DMS114 treated with DMSO at 0.1 percent for 48 hours (cell line): ENCODE data around the gene TNFSF10.
"Not testable (repeated sequence)": the region's sequence is repeated elsewhere in the genome, so short reads cannot be mapped to it uniquely, and the experiment has no call there.

Source experiments
- DNase-seq: peaks from one replicate; lab custom pipeline; 2025; ENCODE audit not compliant: unreplicated experiment; lab: John Stamatoyannopoulos, UW

Gene TNFSF10

DNA sequence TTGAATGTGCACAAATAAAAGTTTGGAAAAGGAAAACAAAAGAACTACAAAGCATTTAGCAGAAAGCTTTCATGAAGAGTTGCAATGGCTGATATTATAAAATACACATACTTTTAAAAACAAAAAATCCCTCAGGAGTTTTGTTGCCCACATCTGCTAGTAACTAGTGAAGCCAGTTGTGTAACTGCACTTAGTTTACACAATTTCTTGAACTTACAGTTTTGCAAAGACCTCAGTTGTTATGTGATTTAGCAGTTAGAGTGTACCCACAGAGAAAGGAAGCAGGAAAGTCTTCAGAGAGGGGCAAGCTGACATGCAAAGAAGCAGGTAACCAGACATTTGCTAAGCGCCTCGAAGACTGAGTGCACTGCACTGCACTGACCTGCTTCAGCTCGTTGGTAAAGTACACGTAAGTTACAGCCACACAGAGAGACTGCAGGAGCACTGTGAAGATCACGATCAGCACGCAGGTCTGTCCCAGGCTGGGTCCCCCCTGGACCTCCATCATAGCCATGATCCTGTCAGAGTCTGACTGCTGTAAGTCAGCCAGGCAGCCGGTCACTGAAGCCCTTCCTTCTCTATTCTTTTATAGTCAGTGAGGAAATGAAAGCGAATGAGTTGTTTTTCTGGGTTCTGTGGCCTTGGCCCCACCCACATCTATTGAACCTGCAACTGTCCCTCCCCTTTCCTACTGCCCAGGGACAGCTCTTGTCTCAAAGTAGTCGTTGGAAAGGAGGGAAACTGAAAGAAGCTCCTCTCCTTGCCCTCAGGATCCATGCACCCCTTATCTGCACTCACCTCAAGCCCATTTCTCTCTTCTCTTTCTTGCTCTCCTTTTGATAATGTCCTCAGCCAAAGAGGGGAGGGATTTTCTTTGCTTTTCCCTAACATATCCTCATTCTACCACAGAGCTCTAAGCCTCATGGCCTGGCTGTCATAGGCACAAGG is at the start of gene TNFSF10:
Gene TNFSF10 (minus strand): TSS at position 560 of the 948 bp plus-strand sequence. CDS start 46 bp downstream, at position 514.
- DNase-seq: no peak

DNA sequence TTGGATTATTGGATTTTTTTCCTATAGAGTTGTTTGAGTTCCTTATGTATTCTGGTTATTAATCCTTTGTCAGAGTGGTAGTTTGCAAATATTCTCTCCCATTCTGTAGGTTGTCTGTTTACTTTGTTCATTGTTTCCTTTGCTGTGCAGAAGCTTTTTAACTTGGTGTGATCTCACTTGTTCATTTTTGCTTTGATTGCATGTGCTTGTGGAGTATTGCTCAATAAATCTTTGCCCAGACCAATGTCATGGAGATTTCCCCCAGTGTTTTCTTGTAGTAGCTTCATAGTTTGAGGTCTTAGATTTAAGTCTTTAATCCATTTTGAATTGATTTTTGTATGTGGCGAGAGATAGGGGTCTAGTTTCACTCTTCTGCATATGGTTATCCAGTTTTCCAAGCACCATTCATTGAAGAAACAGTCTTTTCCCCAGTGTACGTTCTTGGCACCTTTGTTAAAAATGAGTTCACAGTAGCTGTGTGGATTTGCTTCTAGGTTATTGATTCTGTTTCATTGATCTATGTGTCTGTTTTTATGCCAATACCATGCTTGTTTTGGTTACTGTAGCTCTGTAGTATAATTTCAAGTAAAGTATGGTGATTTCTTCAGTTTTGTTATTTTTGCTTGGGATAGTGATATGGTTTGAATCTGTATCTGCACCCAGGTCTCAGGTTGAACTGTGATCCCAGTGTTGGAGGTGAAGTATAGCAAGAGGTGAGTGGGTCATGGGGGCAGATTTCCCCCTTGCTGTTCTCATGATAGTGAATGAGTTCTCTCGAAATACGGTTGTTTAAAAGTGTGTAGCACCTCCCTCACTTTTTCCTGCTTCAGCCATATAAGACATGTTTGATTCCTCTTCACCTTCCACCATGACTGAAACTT is 46.1 kb upstream of the TNFSF10 start:
- DNase-seq: no peak

DNA sequence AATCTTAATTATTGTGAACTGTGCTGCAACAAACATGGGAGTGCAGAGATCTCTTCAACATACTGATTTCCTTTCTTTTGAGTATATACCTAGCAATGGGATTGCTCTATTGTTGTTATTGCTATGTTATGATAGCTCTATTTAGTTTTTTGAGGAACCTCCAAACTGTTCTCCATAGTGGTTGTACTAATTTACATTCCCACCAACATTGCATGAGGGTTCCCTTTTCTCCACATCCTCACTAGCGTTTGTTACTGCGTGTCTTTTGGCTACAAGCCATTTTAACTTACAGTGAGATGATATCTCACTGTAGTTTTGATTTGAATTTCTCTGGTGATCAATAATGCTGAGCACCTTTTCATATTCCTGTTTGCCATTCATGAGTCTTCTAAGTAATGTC is 45.5 kb upstream of the TNFSF10 start:
- DNase-seq: no peak

DNA sequence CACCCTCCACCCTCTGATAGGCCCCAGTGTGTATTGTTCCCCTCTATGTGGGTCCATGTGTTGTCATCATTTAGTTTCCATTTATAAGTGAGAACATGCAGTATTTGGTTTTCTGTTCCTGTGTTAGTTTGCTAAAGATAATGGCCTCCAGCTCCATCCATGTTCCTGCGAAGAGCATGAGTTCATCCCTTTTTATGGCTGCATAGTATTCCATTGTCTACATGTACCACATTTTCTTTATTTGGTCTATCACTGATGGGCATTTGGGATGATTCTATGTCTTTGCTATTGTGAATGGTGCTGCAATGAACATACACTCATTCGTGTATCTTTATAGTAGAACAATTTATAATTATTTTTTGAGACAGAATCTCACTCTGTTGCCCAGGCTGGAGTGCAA is 43.6 kb upstream of the TNFSF10 start:
- not testable (repeated sequence) for DNase-seq

DNA sequence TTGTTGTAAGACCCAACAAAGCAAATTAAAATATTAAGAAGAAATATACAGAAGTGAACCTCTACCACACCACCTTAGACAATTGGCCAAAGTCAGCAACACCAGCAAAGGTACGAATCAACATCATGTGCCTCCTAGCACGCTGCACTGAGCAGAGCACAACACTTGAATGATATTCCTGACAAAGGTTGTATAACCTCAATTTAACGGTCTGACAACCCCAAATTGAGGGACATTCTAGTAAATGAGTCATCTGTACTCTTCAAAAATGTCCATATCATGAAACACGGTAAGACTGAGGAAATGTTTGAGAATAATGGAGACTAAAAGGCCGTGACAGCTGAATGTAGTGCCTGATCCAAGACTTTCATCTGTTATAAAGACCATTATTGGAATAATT is 41.3 kb upstream of the TNFSF10 start:
- DNase-seq: no peak

DNA sequence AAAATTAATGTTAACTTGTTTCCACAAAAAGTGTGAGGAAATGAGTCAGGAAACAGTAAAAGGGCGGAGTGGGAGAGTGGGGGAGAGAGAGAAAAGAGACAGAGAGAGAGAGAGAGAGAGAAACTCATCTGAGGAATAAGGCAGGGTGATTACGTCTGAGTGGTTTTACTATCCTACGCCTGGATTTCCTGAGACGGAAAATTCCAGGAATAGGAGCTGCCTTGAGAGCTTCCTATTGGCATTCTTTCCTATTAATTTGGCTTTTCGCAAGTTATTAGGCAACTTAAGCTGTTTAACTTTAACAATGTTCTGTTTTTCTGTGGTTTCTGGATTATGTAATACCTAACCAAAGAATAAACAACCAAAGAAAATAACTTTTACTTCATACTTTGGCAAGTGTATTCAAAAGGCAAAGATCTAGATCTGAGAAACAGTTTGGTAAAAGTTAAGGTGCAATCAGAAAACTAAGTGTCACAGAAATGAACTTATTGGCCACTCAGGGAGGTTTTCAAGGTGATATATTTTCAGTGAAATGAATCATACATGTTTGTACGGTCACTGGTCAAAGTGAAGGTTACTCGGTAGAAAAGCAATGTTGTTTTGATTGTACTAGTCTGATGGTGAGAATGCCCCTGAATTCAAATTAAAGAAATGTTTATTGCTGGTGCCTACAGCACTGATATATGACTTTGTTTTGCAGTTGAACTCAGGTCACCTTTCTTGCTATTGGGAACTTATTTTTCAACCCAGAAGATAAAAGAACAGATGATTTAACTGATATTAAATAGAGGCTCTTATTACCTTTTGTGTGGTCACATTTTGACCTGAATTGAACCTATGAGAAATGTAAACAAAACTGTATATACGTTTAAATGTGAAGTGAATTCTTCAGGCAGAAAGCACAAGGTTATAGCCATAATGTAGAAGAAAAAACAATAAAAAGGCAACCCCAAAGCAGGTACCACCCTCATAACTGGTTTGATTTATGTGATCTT is 39.9 kb upstream of the TNFSF10 start:
- no peak for DNase-seq

DNA sequence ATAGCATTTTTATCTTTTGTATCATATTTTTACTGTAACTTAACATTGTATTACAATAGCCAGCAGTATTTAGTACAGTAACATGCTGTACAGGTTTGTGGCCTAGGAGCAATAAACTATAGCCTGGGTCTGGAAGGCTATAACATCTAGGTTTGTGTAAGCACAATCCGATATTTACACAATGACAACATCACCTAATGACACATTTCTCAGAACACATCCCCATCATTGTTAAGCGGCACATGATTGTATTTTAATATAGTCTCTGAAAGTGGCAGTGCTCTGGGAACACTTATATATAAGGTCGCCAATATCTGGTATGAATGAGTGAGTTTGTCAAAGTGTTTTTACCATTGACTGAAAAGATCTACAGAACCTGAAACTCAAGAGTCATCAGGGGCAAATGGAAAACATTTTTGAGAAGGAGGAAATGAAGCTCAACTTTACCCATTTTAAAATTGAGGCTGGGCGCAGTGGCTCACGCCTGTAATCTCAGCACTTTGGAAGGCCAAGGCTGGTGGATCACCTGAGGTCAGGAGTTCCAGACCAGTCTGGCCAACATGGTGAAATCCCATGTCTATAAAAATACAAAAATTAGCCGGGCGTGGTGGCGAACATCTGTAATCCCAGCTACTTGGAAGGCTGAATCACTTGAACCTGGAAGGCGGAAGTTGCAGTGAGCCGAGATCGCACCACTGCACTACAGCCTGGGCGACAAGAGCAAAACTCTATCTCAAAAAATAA is 38.8 kb upstream of the TNFSF10 start:
- no peak for DNase-seq

DNA sequence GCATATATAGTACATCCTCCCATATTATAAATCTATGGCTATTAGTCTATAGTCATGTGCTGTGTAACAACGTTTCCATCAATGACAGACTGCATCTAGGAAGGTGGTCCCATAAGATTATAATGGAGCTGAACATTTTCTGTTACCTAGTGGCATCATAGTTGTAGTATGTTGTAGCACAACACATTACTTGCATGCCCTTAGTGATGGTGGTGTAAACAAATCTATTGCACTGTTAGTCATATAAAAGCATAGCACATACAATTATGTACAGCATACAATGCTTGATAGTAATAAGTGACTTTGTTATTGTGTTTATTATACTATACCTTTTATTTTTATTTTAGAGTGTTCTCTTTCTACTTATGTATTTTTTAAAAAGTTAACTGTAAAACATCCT is 37.4 kb upstream of the TNFSF10 start:
- no peak for DNase-seq

DNA sequence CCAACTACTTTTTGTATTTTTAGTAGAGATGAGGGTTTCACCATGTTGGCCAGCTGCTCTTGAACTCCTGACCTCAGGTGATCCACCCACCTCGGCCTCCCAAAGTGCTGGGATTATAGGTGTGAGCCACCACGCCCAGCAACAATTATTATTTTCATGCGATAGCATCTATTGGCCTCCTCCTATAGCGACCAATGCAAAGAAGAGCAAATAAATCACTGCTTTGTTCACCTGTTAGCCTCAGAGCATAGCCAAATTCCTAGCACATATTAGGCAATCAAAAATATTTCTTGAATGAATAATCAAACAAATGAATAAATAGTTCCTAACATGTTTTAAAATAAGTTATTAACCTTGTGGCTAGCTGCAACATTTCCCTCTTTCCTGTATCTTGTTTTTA is 36.8 kb upstream of the TNFSF10 start:
- no peak for DNase-seq

DNA sequence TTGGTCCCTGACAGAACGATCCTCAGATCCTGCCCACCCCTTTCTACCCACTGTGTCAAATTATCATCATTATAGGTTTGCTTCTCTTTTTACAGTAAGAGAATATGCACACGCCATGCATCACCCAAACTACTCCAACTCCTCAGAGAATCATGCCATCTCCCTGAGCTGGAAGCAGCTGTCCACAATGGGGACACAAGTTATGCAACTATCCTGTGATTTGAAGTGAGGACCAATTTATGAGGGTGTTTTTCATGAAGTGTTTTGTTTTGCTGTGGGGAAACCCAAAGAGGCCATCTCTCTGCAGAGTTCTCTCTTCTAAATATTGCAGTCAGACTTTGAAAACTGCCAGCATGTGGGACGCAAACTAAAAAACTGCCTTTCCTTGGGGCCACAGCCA is 35.8 kb upstream of the TNFSF10 start:
- DNase-seq: no peak

DNA sequence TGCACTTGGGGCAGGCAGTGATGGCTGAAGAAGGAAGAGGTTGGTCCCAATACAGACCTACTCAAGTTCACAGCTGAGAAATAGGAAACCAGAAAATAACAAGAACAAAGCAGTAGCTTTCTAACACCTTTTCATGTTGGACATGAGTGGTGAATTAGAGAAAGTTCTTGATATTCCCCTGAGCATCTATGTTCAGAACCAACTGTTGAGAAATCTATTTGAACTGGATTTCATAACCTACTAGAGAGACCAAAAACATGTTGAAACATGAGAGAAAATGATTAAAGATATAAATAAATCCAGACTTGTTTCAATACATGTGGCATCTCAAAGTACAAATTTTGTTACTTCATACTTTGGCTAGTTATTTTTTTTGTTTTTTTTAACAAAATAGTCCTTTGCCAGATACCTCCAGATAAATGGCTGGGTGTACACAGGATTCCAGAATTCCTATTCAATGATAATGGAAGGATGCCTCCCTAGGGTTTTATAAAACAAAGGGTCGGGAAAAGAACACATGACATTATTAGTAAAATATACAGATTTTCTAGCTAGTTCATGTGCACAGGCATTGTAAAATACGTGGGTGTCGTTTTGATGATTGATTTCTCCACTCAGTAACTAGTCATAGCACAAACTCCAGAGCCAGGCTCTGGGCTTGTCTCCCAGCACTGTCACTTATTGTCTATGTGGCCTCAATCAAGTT is 34.4 kb upstream of the TNFSF10 start:
- DNase-seq: no peak

DNA sequence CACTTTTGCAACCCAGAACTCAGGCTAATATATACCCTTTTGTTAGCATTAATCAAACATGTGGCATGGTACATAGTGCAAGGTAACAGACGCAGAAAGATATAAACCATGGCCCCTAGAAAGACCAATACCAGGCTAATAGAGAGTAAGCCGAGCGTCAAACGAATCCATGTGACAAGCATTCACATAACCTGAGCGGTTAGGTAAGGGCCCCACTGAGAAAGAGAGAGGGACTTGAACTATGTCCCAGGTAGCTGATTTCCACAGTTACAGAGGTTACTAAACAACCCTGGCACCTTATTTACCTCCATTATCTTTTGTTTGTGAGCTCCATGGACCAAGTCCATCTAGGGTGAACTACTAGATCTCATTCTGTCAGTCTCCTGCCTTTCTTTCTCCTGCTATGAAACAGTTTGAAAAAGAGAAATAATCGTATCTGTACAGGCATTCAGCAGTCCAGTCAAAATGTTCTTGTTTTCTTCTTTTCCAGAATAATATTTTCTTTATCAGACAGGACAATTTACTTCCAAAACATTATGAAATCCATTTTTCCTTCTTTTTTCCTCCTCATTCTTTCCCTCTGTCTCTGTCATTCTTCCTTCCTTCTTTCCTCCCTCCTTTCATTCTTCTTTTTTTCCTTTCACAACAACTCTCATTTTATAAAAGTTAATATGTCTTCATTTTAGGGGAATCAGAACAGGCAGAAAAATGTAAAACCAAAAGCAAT is 30.5 kb upstream of the TNFSF10 start:
- no peak for DNase-seq

DNA sequence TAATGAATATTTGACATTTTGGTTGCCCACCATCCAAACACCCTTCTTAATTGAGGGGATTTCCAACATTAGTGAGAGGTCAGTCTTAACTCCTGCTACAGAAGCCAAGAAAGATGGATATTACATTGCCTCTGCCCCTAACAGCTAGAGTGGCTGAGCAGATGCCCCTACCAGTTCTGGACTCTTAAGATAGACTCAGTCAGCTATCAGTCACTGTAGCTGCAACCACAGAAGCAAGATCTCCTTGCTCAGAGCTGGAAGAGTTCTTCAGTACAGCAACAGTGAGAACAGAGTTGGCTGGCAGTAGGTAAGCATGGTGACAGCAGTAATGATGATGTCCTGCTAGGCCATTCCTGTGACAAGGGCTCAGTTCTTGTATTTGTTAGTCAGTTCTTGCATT is 29.4 kb upstream of the TNFSF10 start:
- no peak for DNase-seq

DNA sequence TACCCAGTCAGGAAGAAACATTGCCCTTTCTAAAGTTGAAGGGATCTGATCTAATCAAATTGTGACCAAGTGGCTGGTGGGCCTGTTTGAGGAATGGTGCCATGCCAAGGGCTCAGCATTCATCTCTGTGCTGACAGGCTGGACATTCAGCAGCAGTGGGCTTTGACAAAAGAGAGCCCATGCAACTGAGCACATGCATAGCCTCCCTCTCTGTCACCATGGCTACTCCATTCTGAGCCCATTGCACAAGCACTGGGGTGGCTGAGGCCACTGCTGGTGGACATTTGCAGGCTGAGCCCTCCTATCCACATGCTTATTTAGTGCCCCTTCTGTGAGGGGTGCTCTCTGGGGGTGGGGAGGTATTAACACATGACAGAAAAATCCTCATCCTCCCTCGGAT is 28.6 kb upstream of the TNFSF10 start:
- DNase-seq: no peak

DNA sequence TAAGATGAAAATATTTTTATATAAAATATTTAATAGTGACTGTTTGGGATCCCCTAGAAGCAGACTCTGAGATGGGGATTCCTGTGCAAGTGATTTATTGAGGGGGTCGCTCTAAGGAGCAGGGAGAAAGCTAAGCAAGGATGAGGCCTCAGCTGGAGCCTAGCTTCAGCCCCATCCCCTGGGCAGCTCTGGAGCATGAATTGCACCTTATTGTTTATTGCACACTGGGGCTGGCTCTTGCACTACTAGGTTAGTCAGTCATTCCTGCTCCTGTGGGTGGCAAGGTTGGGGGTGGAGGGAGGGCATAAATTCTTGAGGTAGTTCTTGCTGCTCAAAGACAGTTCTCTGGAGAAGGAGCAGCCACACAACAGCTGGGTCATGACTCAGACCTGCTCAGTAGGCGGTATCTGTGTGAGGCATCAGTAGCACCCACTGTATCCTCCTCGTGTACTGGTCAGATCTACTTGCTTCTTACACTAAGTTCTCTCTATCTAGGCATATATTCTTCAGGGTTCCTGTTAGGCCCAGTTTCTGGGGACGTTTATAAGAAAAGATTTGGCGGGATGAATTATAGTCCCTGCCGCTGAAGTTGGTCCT is 27.2 kb upstream of the TNFSF10 start:
- DNase-seq: no peak

DNA sequence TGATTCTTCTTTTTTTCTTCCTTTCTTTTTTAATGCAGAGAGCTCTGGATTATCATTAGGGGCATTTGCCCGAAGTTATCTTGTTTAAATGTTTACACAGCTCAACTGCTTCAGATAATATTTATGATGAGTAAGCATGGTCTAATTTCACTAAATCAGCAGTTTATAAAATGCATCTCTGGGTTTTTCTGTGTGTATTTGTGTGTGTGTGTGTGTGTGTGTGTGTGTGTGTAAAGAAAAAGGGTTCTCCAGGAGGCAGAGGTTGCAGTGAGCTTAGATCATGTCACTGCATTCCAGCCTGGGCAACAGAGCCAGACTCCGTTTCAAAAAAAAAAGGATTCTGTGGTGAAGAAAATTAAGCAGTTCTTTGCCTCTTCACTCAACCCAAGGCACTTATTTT is 25.9 kb upstream of the TNFSF10 start:
- DNase-seq: no peak

DNA sequence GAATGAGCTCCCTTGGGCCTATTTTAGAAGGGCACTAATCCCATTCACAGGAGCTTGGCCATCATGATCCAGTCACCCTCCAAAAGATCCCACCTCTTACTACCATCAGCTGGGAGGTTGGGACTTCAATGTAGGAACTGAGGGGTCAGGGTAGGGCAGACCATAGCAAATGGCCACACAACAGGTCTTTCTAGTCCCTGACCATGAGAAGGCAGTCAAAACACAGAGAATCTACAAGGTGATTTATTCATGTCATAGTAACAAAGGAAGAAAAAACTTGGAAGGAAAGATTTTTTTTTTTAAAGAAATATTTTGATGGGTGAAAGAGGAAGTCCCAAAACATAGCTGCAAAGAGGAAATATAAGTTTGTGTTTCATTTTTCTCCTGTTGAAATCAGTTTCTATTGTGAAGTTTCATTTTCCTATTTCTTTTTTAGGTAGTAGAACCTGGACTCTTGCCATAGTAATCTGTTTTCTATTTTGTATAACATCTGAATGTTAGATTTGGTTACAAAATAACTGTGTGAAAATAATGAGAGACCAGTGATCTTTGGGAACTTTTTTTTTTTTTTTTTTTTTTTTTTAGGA is 23.5 kb upstream of the TNFSF10 start:
- no peak for DNase-seq

DNA sequence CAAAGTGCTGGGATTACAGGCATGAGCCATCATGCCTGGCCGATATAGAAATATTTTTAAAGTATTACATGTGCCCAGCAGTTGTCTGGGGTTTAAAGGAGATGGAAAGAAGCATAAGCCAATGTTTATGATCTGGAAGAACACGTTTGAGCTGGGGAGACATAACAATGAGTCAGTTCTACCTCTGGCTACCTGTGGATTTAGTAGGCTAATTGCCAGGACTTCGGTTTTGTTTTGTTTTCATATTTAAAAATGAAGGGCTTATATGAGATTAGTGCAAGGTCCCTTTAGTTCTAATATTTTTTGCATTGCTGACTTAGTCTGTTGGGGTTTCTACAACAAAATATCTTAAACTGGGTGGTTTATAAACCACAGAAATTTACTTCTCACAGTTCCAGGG is 22.9 kb upstream of the TNFSF10 start:
- DNase-seq: no peak
